ENCODE results near the gene MAML3. TPM values are rescaled to one million over a fixed set of nuclear protein-coding genes. Genes with fewer than 3 reads are reported as not detected.
A peak's percentile ranks its signal among the peaks of the same experiment; 100 is the strongest.

Gene MAML3
- total RNA-seq, 1 donor from 2014 or later, result 7.9 TPM

DNA sequence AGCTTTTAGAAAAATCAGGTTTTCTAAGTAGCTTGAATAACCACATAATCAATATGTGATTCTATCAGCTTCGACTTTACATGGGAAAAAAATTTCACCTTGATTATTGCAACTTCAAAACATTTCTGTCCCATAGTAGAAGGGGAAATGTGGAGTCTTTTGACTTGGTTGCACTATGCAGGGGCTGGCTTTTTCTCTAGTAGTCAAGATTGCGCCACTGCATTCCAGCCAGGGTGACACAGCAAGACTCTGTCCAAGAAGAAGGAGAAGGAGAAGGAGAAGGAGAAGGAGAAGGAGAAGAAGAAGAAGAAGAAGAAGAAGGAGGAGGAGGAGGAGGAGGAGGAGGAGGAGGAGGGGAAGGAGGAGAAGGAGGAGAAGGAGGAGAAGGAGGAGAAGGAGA lies 84.9 kb downstream of the MAML3 start:
- ATAC-seq, result no peak

DNA sequence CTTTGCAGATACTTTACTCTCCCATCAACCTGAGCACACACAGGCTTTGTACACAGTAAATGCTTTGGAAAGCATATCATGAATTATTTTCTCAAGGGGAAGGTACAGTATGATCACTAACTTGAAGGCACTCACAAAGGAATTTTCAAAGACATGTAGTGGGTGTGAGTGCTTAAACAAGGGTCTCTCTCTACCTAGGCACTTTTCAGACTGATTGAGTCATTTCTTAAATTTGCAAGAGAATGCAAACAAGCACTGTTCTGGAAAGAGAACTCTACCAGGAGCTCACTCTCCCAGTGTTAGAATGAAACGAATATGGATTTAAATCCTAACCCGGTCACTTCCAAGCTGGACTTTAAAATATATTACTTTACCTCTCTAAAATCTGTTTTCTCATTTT lies 85.7 kb downstream of the MAML3 start:
- no peak for ATAC-seq

DNA sequence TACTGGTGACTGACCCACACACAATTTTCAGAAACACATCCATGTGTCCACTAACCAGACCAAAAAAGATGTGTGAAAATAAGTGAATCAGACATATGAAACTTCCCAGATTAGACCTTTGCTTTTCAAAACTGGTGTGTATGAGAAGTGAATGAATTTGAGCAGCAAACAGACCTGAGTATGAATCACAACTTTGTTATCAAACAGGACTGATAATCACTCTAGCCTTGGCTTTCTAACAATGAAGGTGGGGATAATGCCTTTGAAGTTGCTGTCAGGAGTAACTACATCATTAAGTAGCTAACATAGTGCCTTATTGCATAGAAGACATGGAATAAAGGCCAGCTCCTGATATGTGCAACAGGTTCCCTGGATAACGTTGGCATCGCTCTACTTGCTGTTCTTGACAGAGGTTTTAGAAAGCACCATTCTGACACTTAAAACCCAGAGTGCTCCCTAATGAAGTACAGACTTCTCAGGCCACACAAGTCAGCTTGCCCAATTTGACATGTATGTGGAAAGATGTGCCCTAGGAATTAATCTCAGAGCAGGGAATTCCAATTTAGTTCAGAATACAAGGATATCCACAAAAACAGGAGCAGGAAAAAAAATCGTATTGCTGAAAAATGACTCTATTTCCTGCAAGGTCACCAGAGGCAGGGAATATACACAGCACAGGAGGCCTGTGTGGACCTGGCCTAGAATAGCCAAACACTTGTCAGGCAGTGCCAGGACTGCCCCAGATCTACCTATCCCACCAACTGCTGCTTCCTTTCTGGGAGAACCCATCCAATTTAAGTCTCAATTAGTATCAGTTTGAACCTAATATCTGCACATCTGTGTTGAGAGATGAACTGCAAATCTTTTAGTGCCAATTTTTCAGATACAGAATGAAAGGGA lies 87.7 kb downstream of the MAML3 start:
- ATAC-seq, result no peak

DNA sequence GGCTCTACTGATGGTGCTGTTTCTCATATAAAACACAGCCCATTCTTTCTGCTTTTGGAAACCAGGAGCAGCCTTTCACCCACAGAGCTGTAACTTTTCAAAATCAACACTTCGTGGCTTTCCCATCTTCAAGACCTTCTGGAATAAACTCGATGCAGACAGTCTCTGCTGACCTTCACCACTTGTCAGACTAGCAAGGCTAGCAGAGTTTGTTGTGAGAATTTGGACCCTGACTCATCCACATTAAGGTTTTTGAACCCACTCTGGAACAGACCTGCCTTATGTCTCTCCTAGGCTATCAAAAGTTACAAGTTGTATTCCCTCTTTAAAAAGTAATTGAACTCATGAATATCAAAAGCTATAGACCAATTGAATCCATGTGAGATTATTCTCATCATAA lies 88.6 kb downstream of the MAML3 start:
- ATAC-seq, result no peak

DNA sequence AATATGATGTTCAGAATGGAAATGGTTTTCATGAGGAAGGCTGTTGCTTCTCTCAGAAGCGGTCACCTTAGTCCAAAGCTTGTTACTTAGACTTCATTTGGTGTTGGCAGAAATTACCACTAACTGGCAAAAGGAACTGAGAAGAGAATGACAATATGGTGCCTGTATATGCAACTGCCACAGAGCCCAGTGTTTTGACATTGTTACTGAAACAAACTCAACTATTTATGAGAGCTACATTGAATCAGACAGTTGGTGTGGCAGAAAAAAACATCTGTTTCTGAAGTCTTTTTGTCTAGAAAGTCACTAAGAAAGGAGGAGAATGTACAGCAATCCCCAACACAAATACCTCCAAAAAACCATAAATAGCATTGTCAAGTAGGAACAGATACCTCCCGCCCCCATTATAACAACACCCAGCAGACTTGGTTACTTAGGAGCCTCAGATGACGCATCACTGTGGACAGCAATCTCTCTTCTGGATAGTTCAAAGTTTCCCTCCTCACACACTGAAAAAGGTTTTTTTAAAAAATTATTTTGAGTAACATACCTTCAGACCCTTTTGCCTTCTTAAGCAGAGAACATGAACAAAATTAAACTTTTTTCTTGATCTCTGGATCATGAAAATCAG lies 92.2 kb downstream of the MAML3 start:
- ATAC-seq, result no peak

DNA sequence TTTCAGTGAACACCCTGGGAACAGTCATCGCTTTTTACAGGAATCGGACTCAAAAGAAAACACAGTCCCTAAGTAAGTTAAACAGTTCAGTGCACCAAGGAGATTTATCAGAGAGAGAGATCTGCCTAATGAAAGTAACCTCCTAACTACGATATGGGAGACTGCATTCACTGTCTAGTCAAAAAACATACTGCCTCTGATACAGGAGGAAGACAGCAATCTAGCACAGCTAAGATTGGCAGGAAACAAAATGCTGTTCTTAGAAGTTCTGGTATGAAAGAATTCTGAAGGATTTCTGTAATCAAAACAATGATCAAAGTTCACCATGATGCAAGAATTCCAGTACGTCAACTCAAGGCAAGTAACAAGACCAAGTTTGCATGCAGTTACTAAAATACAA lies 92.8 kb downstream of the MAML3 start:
- no peak for ATAC-seq

DNA sequence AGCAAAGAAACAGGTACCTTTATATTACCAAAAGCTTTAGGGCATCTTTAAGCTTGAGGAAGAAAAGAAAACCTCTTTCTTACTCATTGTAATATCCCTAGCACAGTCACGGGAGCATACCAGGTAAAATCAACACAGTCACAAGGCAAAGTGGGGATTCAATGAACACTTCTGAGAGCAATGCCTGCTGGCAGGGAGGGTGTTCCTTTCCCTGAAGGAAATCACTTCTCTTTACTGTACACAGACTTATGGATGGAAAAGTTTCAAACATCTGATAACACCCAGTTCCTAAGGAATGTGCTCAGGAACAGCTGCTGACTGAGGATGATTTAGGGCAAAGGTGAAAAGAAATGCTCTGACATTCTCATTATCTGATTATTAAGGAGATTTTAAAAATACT lies 94.8 kb downstream of the MAML3 start:
- ATAC-seq, result no peak

DNA sequence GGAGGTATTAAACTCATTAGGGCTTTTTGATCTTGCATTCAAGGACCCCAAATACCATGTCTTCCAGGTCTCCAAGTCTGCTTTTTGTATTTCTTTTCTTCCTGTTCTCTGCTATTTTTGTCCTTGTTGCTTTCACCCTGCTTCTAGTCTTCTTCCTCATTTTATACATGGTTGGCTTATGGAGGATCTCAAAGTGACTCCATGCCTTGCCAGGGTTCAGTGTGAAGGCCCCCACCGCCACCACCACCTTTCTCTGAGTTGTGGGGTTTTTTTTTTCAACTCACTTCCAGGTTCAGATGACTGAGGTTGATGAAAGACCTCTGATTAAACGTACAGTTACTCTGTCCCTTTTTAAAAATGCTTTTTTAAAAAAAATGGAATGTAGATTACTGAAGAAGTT lies 96.3 kb downstream of the MAML3 start:
- ATAC-seq, result no peak

DNA sequence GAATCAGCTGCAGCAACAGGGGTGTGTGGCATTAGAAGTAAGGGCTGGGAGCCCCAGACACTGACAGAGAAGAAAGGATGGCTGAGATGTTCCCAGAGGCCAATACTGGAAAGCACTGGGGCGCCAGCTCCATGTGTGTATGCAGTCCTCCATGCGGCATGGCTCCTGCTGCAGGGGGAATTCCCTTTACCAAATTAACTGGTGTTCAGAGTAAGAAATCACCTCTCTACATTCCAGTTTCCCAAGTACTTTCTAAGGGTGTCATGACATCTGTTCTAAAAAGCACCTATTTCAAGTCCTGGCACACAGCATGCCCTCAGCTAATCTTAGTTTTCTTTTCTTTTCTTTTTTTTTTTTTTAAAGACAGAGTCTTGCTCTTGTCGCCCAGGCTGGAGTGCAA lies 98.0 kb downstream of the MAML3 start:
- ATAC-seq, result no peak

DNA sequence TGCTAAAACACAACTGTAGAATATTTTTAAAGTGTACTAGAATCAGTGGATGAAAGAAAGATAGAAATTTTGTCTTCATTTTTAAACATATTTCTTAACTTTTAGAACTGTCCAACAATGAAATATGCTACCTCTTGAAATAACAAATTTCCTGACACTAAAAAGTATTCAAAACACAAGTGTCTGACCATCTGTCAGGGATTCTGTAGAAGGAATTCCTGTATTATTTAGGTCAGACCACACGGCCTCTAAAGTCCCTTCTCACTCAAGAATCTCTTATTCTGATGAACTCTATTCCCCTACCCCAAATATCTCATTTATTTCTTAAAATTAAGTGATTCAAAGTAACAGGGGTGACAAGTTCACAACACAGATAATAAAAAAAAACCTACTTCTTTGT lies 99.1 kb downstream of the MAML3 start:
- ATAC-seq, result no peak

DNA sequence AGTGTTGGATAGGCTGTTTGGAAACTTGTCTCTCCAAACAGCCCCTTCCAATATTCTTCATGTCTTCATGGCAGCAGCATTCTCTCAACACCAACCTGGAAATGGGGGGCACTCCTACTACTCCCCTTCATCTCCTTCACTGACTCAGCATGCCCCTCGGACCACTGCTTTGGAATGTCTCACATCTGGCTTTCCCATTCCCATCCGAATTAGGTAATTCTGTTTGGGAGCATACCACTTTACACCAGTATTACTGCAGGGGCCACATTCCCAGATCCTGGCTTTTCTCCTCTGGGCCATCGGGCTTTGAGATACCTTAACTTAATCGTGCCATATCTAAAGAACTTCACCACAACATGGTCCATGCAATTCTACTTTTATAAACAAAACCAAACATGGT lies 100.8 kb downstream of the MAML3 start:
- no peak for ATAC-seq

DNA sequence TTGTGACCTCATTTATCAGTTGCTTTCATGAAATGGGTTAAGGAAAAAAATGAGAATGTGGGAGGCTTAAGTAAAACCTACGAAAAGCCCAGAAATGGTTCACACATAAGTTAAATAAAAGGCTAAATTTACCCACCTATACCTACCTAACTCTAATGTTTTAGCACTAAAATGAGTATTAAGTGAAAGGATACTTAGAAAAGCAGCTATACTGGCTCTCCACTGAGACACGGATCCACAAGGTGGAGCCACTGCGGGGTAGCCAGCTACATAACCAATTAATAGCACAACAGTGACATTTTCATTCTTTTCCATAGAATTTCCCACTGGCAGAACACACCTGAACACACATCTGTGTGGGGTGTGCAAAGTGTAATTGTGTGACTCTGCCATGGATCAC lies 101.9 kb downstream of the MAML3 start:
- ATAC-seq, result no peak

DNA sequence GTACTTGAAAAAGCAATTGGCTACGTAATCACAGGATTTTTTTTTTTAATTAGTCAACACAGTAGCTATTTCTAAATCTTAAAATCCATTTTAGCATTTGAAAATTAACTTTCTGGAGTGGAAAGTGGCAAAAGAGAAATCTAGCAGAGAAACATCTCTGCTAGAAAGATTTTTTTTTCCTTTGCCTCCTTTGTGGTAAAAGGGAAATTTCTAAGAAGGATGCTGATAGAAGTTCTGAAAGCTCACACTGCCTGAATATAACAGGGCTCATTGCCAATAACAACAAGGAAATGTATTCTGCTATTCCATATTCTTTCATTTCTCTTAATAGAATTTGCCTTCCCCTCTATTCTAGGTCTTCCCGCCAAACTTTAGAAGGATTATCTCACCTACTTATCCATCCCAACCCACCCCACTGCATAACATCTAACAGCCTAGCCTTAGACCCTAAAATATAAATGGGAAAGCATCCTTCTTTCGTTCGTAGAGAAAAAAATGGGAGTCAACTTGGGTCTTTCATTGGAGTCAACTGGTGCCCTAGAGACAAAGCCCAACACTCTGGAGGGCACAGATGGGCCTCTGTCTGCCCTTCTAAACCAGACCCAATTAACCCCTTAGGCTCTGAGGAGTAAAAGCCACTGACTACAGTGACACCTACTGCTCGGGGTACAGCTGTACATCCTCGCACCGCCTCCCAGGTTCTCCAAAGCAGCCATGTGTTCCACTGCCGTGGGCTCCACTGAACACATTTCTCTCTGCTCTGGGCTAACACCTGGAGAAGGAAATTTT lies 103.9 kb downstream of the MAML3 start:
- no peak for ATAC-seq

DNA sequence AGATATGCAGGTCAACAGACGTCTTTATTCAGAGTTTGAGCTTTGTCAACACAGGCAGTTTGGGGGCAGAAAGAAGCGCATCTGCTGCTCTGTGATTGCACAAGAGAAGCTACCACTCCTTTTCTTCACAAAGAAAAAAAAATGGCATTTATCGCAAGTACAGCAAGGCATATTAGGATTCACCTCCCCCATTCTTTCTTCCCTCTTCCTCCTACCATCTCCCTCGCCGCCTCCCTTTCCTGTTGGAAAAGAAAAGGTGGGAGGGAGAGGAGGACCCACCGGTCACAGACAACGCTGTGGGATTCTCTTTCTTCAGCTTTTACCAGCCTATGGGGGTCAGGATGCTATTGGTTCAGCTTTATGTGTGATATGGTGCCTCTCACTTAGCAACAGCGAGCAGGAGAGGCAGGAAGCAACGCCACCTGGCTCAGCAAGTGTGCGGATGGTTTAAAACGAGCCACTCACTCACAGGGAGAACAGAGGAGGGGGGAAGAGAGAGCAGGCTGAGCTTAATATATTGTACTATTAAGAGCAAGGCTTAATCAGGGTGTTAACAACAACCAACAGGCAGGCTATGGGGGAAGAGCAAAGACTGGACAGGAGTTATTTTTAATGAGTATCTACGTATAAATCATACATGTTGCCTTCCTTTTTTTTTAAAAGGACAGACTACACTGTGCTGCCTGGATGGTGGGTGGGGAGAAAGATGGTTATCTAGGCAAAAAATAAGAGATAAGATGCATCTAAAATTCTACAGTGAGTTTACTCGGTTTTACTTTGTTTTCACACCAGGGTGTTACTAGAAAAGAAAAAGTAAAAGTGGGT lies 104.7 kb downstream of the MAML3 start:
- ATAC-seq, result peak; percentile 64

DNA sequence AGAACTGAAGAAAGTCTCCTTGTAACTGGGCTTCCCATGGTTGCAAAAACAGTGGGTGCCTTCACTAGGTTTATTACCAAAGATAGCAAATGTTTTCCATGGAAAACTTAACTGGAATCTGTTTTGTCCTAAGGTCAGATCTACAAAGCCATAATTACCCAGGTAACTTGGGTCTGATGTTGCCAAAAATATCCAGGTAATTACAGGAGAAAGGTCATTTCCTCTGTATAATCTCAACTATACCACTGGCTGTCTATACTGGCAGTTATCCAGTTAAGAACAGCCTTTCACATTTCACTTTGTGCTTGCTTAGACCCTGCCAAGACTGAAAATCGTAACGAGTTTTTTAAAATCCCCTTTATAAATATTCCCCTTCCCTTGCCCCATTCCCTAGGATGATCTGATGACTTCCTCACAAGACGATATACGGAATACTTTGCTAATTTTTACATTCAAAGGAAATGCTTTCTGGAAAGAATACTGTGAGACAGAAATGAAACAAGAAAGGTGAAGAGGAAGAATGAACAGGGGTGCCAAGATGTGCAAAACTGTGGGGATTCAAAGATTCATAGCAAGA lies 105.5 kb downstream of the MAML3 start:
- ATAC-seq, result no peak

DNA sequence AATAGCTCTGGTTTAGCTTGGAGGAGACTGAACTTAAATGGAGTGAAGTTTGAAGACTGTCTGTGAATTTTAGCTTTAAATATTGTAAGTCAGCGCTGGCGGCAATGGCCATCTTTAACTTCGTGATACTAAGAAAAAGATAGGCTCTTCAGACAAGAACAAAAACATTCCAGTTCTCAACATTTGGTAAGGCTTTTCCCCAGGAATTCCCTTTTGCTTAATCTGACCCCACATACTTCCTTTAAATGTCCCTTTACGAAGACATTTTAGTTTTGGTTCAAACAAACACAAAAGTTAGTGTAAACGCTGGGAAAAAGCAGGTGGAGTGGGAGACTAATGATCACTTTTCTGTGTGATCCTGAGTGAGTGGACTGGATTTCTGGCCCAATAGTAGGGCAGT lies 106.2 kb downstream of the MAML3 start:
- no peak for ATAC-seq

DNA sequence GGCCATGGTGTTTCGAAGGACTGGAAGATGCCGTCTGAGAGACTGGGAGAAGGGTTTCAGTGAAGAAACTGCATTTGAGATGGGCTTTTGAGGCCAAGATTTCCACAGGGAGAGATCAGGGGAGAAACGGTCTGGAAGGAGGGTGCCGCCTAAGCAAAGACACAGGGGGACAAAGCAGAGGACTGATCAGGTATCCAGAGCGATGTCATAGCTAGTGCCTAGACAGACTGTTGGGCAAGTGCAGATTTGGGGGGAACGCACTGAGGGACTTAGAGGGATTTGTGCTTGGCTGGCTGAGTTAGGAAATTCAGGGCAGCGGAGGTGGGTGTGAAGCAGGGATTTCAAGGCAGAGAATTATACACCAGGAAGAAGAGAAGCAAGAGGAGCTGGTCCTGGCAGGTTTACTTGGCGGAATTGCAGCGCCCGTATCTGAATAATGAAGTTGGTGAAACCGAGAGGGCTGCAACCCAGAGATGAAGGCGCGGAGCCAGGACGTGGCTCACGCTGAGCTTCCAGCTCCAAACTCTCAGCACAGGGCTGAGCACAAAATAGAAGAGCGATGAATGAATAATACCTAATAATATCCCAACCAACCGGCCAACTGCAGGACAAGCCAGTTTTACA lies 106.9 kb downstream of the MAML3 start:
- peak; percentile 88 for ATAC-seq

DNA sequence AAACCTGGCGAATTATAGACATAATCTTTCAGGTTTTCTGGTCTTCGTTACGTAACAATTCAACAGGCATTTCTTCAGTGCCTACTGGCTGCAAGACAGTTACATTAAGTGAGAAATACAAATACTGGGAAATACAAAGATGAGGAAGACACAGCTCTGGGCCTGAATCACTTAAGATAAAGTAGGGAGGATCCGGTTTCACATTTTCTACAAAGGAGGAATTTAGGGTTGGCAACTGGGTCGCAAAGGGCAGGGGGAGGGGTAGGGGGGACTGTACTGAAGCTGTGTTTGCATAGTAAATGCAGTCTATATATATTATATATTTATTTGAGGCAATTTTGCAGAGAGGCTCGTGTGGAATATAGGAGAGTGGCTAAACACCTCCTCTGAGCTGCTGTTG lies 107.4 kb downstream of the MAML3 start:
- no peak for ATAC-seq

DNA sequence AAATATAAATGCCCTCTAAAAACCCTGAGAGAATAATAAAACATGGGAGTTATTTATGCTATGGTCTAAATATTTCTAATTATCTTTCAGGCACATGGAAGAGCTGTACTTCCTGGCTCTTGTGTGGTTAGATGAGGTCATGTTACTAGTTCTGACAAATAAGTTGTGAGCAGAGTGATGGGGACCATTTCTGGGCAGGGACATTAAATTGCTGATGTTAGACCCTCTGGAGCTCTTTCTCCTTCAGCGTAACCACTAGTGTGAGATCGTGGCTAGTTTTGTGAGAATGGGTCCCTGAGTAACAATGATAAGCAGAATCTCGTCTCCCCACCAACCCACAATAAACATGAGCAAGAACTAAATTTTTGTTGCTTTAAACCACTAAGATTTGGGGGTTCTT lies 108.0 kb downstream of the MAML3 start:
- ATAC-seq, result no peak

DNA sequence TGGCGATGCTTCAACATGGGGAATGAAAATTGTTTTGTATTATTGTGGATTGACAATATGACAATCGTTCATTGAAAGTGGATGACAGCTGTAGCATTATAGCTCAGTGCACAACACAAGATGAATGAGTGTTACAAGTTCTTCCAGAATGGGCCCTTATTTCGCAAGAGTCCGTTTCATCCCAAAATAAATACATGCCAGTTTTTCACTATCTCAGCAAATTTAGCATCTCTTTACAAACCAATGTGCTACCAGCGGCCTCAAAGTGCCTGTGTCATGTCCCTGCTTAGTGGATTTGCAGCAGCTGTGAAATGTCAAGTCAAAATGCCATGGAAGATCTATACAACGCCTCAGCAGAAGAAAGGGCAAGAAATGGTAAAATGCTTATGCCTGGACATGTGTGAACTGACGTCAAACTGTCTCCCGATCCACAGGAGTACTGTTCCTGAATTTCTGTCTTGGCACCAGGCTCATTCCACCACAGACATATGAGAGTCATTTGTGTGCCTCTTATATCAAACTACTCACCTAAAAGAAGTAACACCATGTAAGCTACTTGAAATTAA lies 109.6 kb downstream of the MAML3 start:
- ATAC-seq, result peak; percentile 57

DNA sequence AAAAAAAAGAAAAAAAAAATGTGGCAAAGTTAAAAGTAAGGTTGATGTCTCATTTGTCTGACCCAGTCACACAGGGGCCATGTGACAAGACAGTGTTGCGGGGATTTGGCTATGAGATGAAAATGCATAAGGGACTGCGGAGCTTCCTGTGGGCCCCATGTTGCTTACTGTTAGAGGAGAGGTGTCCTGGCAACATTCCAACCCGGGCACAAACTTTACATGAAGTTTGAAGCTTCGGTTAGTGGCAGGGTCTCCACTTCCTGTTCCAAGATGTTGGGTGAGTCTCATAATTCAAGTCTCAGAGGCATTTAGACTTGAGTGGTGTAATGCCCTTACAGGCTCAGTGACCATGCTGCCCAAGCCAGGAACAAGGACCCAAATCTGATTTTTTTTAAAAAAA lies 111.3 kb downstream of the MAML3 start:
- no peak for ATAC-seq

Measured in esophagus mucosa (tissue), 1 donor.